GM12878 (cell line): ENCODE data around the gene CEACAM1. TPM values are rescaled to one million over a fixed set of nuclear protein-coding genes. Genes with fewer than 3 reads are reported as not detected.

Source experiments
- ASH2L ChIP-seq: fragments of 300-600, 200-600 bp; sonication (generic); IDR thresholded peaks from 2 replicates; pipeline ENCODE4 v1.6.1; 2017; ENCODE audit warnings: low read depth, mild to moderate bottlenecking, borderline replicate concordance
- BHLHE40 ChIP-seq, 2 experiments: fragments of 450-650 bp in 1 of 2; IDR thresholded peaks; 2 replicates each; pipeline ENCODE4 v1.6.1; 2011 to 2017; ENCODE audit warnings: low read depth in 2 of 2, borderline replicate concordance in 1 of 2, improper control_type of control experiment in 1 of 2, low read length in 1 of 2, mild to moderate bottlenecking in 1 of 2
- BMI1 ChIP-seq: fragments of 450-650 bp; IDR thresholded peaks from 2 replicates; pipeline ENCODE4 v1.6.1; 2016; ENCODE audit warnings: mild to moderate bottlenecking, moderate library complexity, borderline replicate concordance
- CBFB ChIP-seq: IDR thresholded peaks from 2 replicates; pipeline ENCODE4 v1.6.1; 2016; ENCODE audit warnings: antibody characterized with exemption, low read depth
- CEBPB ChIP-seq, 2 experiments: fragments of 150-350 bp in 1 of 2; IDR thresholded peaks; 2 replicates each; pipeline ENCODE4 v1.6.1; 2012 to 2014; ENCODE audit warnings: low read depth in 2 of 2, low read length in 2 of 2, borderline replicate concordance in 1 of 2, inconsistent platforms in 1 of 2
- CUX1 ChIP-seq: IDR thresholded peaks from 2 replicates; pipeline ENCODE4 v1.6.1; 2012; ENCODE audit warnings: improper control_type of control experiment, low read depth, low read length; ENCODE audit not compliant: insufficient replicate concordance
- ESRRA ChIP-seq: IDR thresholded peaks from 2 replicates; pipeline ENCODE4 v1.6.1; 2012; ENCODE audit warnings: mild to moderate bottlenecking, low read length, improper control_type of control experiment
- FOXK2 ChIP-seq: fragments of 450-650 bp; IDR thresholded peaks from 2 replicates; pipeline ENCODE4 v1.6.1; 2017; ENCODE audit warnings: mild to moderate bottlenecking, moderate library complexity
- IKZF2 ChIP-seq, 2 experiments: fragments of 450-650 bp; IDR thresholded peaks; 2 replicates each; pipeline ENCODE4 v1.6.1; 2017; ENCODE audit warnings: mild to moderate bottlenecking in 2 of 2, moderate library complexity in 2 of 2
- IRF4 ChIP-seq: IDR thresholded peaks from 2 replicates; pipeline ENCODE4 v1.6.1; 2011; ENCODE audit warnings: low read depth, low read length
- KAT2A ChIP-seq: conservative IDR thresholded peaks from 2 replicates; pipeline ENCODE4 v1.6.1; 2011; ENCODE audit warnings: low read depth, low read length; ENCODE audit not compliant: control insufficient read depth
- MTA3 ChIP-seq: IDR thresholded peaks from 2 replicates; pipeline ENCODE4 v1.6.1; 2012; ENCODE audit warnings: low read length, inconsistent platforms, borderline replicate concordance
- MYC ChIP-seq: IDR thresholded peaks from 2 replicates; pipeline ENCODE4 v1.6.1; 2011; ENCODE audit warnings: mild to moderate bottlenecking, low read length, moderate library complexity, inconsistent platforms; ENCODE audit not compliant: insufficient read depth, insufficient replicate concordance, insufficient read length, severe bottlenecking
- NRF1 ChIP-seq: conservative IDR thresholded peaks from 2 replicates; pipeline ENCODE4 v1.6.1; 2011; ENCODE audit warnings: mild to moderate bottlenecking, low read depth, low read length, improper control_type of control experiment
- POLR2A ChIP-seq: IDR thresholded peaks from 2 replicates; pipeline ENCODE4 v1.6.1; 2011; ENCODE audit warnings: low read depth, mild to moderate bottlenecking, low read length
- RAD51 ChIP-seq: fragments of 450-650 bp; IDR thresholded peaks from 2 replicates; pipeline ENCODE4 v1.6.1; 2016; ENCODE audit warnings: moderate library complexity, mild to moderate bottlenecking, inconsistent platforms
- TCF12 ChIP-seq: IDR thresholded peaks from 2 replicates; pipeline ENCODE4 v1.6.1; 2011; ENCODE audit warnings: low read depth, mild to moderate bottlenecking, low read length
- TCF7 ChIP-seq: IDR thresholded peaks from 2 replicates; pipeline ENCODE4 v1.6.1; 2014; ENCODE audit warnings: antibody characterized with exemption, borderline replicate concordance
- YBX1 ChIP-seq: fragments of 450-650 bp; IDR thresholded peaks from 2 replicates; pipeline ENCODE4 v1.6.1; 2016; ENCODE audit warnings: antibody characterized with exemption
- ZBTB40 ChIP-seq: fragments of 450-650 bp; IDR thresholded peaks from 2 replicates; pipeline ENCODE4 v1.6.1; 2016; ENCODE audit warnings: mild to moderate bottlenecking, moderate library complexity, borderline replicate concordance
- ZNF207 ChIP-seq: fragments of 450-650 bp; IDR thresholded peaks from 2 replicates; pipeline ENCODE4 v1.6.1; 2014; ENCODE audit warnings: antibody characterized with exemption, mild to moderate bottlenecking, borderline replicate concordance
- ZNF384 ChIP-seq: IDR thresholded peaks from 2 replicates; pipeline ENCODE4 v1.6.1; 2012; ENCODE audit warnings: low read depth, mild to moderate bottlenecking, low read length, improper control_type of control experiment, borderline replicate concordance
- ZNF622 ChIP-seq: fragments of 450-650 bp; IDR thresholded peaks from 2 replicates; pipeline ENCODE4 v1.6.1; 2017; ENCODE audit warnings: mild to moderate bottlenecking, inconsistent platforms
- polyA plus RNA-seq, 11 experiments: library from polyadenylated mRNA; depleted of rRNA in 4 of 11; unstranded in 6 of 11; stranded (reverse) in 5 of 11; fragments of >200 nt; fragmentation: Nextera tagmentation in 4 of 11; fragmentation: Illumina TruSeq in 1 of 11; extraction: Ambion mirVana in 4 of 11; extraction: Trizol in 1 of 11; gene quantifications; 1 replicate in 1 of 11; 2 replicates in 10 of 11; pipeline versions ENCODE4 v1.2.1 to v1.2.3, GENCODE V29; 2011 to 2016; ENCODE audit warnings: inconsistent platforms in 2 of 11, missing spikeins in 2 of 11, low read depth in 1 of 11
- total RNA-seq, 4 experiments: library from RNA; depleted of rRNA in 3 of 4; stranded (reverse); fragments of >200 nt in 3 of 4; fragmentation: Illumina TruSeq in 1 of 4; extraction: Trizol in 1 of 4; gene quantifications; 2 replicates each; pipeline versions ENCODE4 v1.2.1 to v1.2.3, GENCODE V29; 2013 to 2021

CEACAM1 gene
- total and polyA plus RNA-seq, 10 of the 15 experiments (the other 5 are each of a cell fraction or from before 2014, with no cell fraction given), result 3.9 to 24.0 (median 6.5) TPM

GRCh38 chr19:42512743-42513304 lies 15.5 kb downstream of the CEACAM1 start (continued):
- TF ChIP-seq CUX1, result no peak
- no peak for TF ChIP-seq ZNF622
- no peak for TF ChIP-seq NRF1
- TF ChIP-seq MYC, result no peak
- no peak for TF ChIP-seq TCF12
- TF ChIP-seq CEBPB (IDR thresholded peaks at IDR 0.05; ENCODE audit: borderline replicate concordance in 1 of 2, low read depth in 2 of 2, low read length in 2 of 2), result peak in 1 of 2 experiments; percentile 41; a peak in 1 of 4 replicates
- no peak; the same call in 1 of the 2 replicates for TF ChIP-seq IRF4
- no peak for TF ChIP-seq FOXK2
- no peak for TF ChIP-seq POLR2A
- no peak for TF ChIP-seq KAT2A
- TF ChIP-seq IKZF2 (IDR thresholded peaks at IDR 0.05), result peak; percentile 79 to 87; a peak in 3 of 4 replicates
- no peak for TF ChIP-seq BMI1
- no peak for TF ChIP-seq ZNF207
- no peak for TF ChIP-seq TCF7
- TF ChIP-seq RAD51, result peak; percentile 76; the same call in 1 of the 2 replicates
- TF ChIP-seq YBX1, result no peak
- peak; percentile 79 to 97 for TF ChIP-seq BHLHE40 (IDR thresholded peaks at IDR 0.05; ENCODE audit: borderline replicate concordance in 1 of 2, low read depth in 2 of 2, low read length in 1 of 2)
- TF ChIP-seq ZBTB40, result 0 out of 2 replicates have a peak, but pooled peaks have one; percentile 16
- no peak for TF ChIP-seq MTA3
- TF ChIP-seq ASH2L, result 0 out of 2 replicates have a peak, but pooled peaks have one; percentile 49
- no peak for TF ChIP-seq ESRRA
- no peak; the same call in 1 of the 2 replicates for TF ChIP-seq ZNF384
- TF ChIP-seq CBFB, result 0 out of 2 replicates have a peak, but pooled peaks have one; percentile 19
